ENCODE results near the gene DAB2IP. TPM values are rescaled to one million over a fixed set of nuclear protein-coding genes. Genes with fewer than 3 reads are reported as not detected.

Gene DAB2IP
- total RNA-seq, 2 experiments from 2014 or later: 0.06 TPM; not detected in 1

DNA sequence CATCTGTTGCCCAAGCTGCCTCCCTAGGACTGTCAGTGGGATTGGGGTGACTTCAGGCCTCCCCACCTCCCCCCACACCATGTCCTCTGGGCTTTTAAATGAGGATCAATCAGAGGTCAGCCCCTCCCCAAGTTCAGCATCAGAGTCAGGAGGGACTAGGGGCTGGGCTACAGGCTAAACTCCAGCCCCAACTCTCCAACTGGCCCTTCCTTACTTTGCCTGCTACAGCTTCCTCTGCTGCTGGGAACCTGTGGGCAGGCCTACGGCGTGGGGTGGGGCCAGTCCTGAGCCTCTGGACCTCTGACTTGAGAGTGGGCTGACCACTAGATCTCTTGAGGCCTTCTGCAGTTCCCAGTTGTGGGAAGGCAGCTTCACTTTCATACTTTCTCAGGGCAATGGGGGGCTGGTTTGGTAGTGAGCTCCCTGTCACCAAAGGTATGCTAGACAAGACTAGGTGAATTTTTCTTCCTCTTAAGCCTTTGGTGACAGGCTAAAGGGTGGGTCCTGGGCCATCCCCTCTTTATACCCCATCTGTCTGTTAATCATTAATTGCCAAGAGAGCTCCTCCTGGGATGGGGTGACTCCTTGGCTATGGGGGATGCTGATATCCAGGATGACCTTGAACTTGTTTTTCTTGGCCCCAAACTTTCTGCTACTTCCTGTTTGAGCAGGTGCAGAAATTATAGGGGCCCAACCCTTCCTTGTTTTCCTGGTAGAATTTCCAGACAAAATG, 10.8 kb upstream of the DAB2IP start:
- no peak overlapping the region for H3K4me3 Mint-ChIP-seq
- no peaks in the 10 kb centered on the region for H3K36me3 ChIP-seq (ENCODE audit: insufficient read depth, low read length)
- TF ChIP-seq, protein P1, sequence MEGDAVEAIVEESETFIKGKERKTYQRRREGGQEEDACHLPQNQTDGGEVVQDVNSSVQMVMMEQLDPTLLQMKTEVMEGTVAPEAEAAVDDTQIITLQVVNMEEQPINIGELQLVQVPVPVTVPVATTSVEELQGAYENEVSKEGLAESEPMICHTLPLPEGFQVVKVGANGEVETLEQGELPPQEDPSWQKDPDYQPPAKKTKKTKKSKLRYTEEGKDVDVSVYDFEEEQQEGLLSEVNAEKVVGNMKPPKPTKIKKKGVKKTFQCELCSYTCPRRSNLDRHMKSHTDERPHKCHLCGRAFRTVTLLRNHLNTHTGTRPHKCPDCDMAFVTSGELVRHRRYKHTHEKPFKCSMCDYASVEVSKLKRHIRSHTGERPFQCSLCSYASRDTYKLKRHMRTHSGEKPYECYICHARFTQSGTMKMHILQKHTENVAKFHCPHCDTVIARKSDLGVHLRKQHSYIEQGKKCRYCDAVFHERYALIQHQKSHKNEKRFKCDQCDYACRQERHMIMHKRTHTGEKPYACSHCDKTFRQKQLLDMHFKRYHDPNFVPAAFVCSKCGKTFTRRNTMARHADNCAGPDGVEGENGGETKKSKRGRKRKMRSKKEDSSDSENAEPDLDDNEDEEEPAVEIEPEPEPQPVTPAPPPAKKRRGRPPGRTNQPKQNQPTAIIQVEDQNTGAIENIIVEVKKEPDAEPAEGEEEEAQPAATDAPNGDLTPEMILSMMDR (IDR thresholded peaks at IDR 0.05): no peak
- no peak overlapping the region for H3K27ac Mint-ChIP-seq
- H3K27ac ChIP-seq (ENCODE audit: low read depth in 1 of 2, low read length in 2 of 2): no peak overlapping the region
- no peaks in the 10 kb centered on the region for H3K4me1 ChIP-seq (ENCODE audit: insufficient read depth, low read length)
- H3K4me3 ChIP-seq (ENCODE audit: low read length): no peak overlapping the region
- ChIA-PET CTCF (no interaction called here), POLR2A (no interaction called here)
- peaks cover 0 to 10% of the 10 kb centered on the region in 2 experiments for H3K9me3 ChIP-seq (ENCODE audit: control insufficient read depth in 1 of 2, insufficient read depth in 1 of 2, low read length in 2 of 2)
- intact Hi-C loops (cut with DNase I, micrococcal nuclease): no loop called here
- DNase-seq (no peak), ATAC-seq (ENCODE audit: poor library complexity) (no peak)
- H3K27me3 ChIP-seq (ENCODE audit: control insufficient read depth in 1 of 2, insufficient read depth in 2 of 2, low read length in 2 of 2): no peaks in the 10 kb centered on the region
- no peaks in the 10 kb centered on the region for H3K36me3 Mint-ChIP-seq (ENCODE audit: low read depth)
- no peaks in the 10 kb centered on the region for H3K4me1 Mint-ChIP-seq (ENCODE audit: low read depth)
- H3K9me3 Mint-ChIP-seq: no peaks in the 10 kb centered on the region
- H3K27me3 Mint-ChIP-seq: no peaks in the 10 kb centered on the region

DNA sequence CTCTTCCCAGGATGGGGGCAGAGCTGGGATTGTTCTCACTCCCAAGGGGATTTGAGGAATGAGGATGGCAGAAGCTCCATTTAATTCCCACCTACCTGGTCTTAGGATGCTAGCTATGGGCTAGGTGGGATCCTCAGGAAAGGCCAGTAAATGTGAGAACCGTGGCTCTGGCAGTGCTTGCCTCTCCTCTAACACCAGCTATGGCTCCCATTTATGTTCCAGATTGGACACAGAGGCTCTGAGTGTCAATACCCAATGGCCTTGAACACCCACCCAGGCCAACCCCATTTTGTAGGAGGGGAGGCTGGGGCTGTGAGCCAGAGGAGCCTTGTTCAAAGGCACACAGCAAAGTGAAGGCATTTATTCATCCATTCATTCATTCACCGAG, 10.2 kb upstream of the DAB2IP start:
- H3K9me3 Mint-ChIP-seq: no peaks in the 10 kb centered on the region
- Histone ChIP-seq H3K9me3 (ENCODE audit: control insufficient read depth in 1 of 2, insufficient read depth in 1 of 2, low read length in 2 of 2) (peaks cover 0 to 10% of the 10 kb centered on the region in 2 experiments), H3K4me1 (ENCODE audit: insufficient read depth, low read length) (no peaks in the 10 kb centered on the region), H3K27me3 (ENCODE audit: control insufficient read depth in 1 of 2, insufficient read depth in 2 of 2, low read length in 2 of 2) (no peaks in the 10 kb centered on the region), H3K36me3 (ENCODE audit: insufficient read depth, low read length) (no peaks in the 10 kb centered on the region), H3K4me3 (ENCODE audit: low read length) (no peak overlapping the region), H3K27ac (ENCODE audit: low read depth in 1 of 2, low read length in 2 of 2) (no peak overlapping the region)
- no peaks in the 10 kb centered on the region for H3K36me3 Mint-ChIP-seq (ENCODE audit: low read depth)
- no peak overlapping the region for H3K4me3 Mint-ChIP-seq
- H3K4me1 Mint-ChIP-seq (ENCODE audit: low read depth): no peaks in the 10 kb centered on the region
- no peak overlapping the region for H3K27ac Mint-ChIP-seq
- no peak for ATAC-seq (ENCODE audit: poor library complexity)
- POLR2A ChIA-PET: no interaction called here
- CTCF ChIA-PET: no interaction called here
- DNase-seq: no peak
- intact Hi-C loops (cut with DNase I, micrococcal nuclease): no loop called here
- TF ChIP-seq, protein P1 (IDR thresholded peaks at IDR 0.05): no peak
- no peaks in the 10 kb centered on the region for H3K27me3 Mint-ChIP-seq

DNA sequence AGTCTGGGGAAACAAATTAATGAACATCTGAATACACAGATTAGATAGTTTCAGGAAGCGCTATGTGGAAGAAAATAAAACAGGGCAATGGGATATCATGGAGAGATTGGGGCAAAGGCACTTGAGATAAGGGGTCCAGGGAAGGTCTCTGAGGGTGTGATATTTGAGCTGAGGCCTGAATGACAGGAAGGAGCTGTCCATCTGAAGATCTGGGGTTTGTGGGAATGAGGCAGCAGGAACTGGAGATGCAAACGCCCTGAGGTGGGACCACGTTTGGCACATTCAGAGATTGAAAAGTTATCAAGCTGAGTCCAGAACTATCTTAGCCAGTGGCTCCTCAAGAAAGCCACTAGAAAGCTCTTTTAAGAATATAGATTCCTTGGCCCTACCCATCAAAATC, 8.7 kb upstream of the DAB2IP start:
- ATAC-seq (ENCODE audit: poor library complexity) (no peak), DNase-seq (no peak)
- Histone ChIP-seq H3K9me3 (ENCODE audit: control insufficient read depth in 1 of 2, insufficient read depth in 1 of 2, low read length in 2 of 2) (peaks cover 0 to 10% of the 10 kb centered on the region in 2 experiments), H3K27ac (ENCODE audit: low read depth in 1 of 2, low read length in 2 of 2) (no peak overlapping the region), H3K27me3 (ENCODE audit: control insufficient read depth in 1 of 2, insufficient read depth in 2 of 2, low read length in 2 of 2) (peaks cover 3% of the 10 kb centered on the region in 2 experiments), H3K4me3 (ENCODE audit: low read length) (no peak overlapping the region), H3K4me1 (ENCODE audit: insufficient read depth, low read length) (no peaks in the 10 kb centered on the region), H3K36me3 (ENCODE audit: insufficient read depth, low read length) (no peaks in the 10 kb centered on the region)
- TF ChIP-seq, protein P1 (IDR thresholded peaks at IDR 0.05): no peak
- no peaks in the 10 kb centered on the region for H3K4me1 Mint-ChIP-seq (ENCODE audit: low read depth)
- no peak overlapping the region for H3K4me3 Mint-ChIP-seq
- no peaks in the 10 kb centered on the region for H3K27me3 Mint-ChIP-seq
- no peak overlapping the region for H3K27ac Mint-ChIP-seq
- no peaks in the 10 kb centered on the region for H3K36me3 Mint-ChIP-seq (ENCODE audit: low read depth)
- ChIA-PET CTCF (no interaction called here), POLR2A (no interaction called here)
- intact Hi-C loops (cut with DNase I, micrococcal nuclease): no loop called here
- no peaks in the 10 kb centered on the region for H3K9me3 Mint-ChIP-seq

Measured in CD4-positive, alpha-beta T cell (primary cell).